Measurements from ENCODE around the gene DEUP1.

The DEUP1 gene

DNA sequence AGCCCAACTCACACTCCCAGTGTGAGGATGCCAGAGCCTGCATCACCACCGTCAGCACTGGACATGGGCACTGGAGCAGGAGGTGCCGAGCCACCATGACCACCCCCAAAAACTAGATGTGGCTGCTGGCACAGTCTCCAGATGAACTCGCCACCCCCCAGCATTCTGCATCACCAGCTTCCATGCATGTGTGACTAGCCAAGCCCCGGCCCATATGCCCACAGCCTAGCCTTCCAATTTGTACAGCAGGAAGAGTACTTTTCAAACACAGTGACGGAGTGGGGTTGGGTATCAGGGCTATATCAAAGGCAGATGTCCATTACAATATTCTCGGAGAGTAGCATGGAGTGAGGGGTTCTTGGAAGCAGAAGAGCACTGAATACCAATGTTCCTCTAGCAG, 149.7 kb downstream of the DEUP1 start:
- FAIRE-seq, result no peak

- no peak for FAIRE-seq
These were observed 150.2 kb downstream of the DEUP1 start for GRCh38 chr11:93480756-93481155.

- no peak for FAIRE-seq
These were observed 150.7 kb downstream of the DEUP1 start for GRCh38 chr11:93481279-93481678.

DNA sequence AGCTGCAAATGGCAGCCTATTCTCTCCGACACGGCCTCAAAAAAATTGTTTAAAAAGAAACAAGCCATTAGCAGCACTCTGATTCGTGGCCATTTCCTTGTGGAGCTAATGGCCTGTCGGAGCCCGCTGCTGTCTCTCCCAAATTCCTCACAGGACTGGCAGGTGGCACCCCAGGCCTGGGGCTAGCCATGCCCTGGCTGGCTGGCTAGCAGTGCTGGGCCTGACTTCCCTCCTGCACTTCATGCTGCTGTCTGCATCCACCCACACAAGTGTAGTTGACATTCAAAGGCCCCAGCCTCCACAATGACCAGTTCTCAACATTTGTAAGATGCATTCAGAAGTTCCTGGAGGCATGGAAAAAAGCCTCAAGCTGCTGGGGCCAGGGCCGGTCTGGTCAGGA, 151.2 kb downstream of the DEUP1 start:
- no peak for FAIRE-seq

DNA sequence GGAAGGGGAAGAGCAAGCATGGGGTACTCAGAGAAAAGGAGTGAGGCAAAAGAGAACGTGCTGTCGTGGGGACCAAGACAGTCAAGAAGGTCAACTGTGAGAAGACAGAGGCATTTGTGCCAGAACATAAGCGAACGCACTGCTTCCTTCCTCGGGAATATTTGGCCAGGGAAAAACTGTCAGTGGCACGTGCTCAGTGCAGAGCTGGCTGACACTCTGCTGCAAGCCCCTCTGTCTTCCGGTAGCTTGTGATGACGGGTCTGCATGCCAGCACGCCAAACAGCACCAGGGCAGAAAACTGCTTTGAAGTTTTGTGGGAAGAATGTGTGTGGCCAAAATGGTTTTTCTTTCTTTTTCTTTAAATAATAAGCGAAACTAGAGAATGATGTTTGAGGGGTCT, 152.0 kb downstream of the DEUP1 start:
- no peak for FAIRE-seq

- FAIRE-seq, result no peak
These were observed 154.2 kb downstream of the DEUP1 start for GRCh38 chr11:93484716-93485115.

DNA sequence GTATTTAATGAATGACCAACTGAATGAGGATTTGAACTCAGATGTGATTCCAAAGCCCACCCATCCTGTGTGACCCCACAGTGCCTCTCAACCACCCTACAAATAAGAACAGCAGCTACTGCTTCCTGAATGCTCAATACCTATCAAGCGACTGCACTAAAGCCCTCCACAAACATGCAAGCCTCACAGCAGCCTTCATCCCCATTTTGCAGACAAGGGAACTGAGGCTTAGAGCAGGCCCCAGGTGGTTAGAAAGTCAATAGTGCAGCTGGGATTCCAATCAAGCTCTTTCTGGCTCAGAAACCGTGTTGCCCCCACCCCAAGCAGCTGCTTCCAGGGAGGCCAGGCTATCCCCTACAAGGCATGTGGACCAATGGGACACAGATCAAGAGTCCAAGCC, 155.4 kb downstream of the DEUP1 start:
- FAIRE-seq, result no peak

- no peak for FAIRE-seq
These were observed 156.5 kb downstream of the DEUP1 start for GRCh38 chr11:93487032-93487483.

All from colon (tissue), 2 donors.